Measurements from ENCODE around the gene PIP4P1.
"Not testable (repeated sequence)": the region's sequence is repeated elsewhere in the genome, so short reads cannot be mapped to it uniquely, and the experiment has no call there.

PIP4P1 gene

GRCh38 chr14:20477211-20477876 lies 16.1 kb upstream of the PIP4P1 start:
- DNase-seq, result peak in 5 of 10 donors; percentile 22 to 85 (median 42)
- intact Hi-C loops (cut with DNase I), result no loop called here

- no peak for DNase-seq
Measured at GRCh38 chr14:20476776-20477175, 15.5 kb upstream of the PIP4P1 start.

GRCh38 chr14:20472536-20473169 lies 11.4 kb upstream of the PIP4P1 start:
- intact Hi-C loops (cut with DNase I), result no loop called here

More at GRCh38 chr14:20476776-20477175, 15.5 kb upstream of the PIP4P1 start:
- intact Hi-C loops (cut with DNase I), result no loop called here

GRCh38 chr14:20470603-20470901 lies 9.3 kb upstream of the PIP4P1 start:
- no peak for DNase-seq
- intact Hi-C loops (cut with DNase I), result no loop called here

More at GRCh38 chr14:20472536-20473169, 11.4 kb upstream of the PIP4P1 start:
- no peak for DNase-seq

GRCh38 chr14:20469890-20470602 lies 8.8 kb upstream of the PIP4P1 start:
- no peak for DNase-seq
- intact Hi-C loops (cut with DNase I), result no loop called here

GRCh38 chr14:20469242-20469889 lies 8.1 kb upstream of the PIP4P1 start, which contains the start of gene PNP:
TSS of gene PNP (plus strand) at chr14:20469406. CDS start at chr14:20469525, 119 bp downstream.
- peak; percentile 70 to 98 (median 88) for DNase-seq
- intact Hi-C loops (cut with DNase I), result no loop called here

GRCh38 chr14:20468764-20469241 lies 7.6 kb upstream of the PIP4P1 start:
- intact Hi-C loops (cut with DNase I), result no loop called here
- no peak for DNase-seq

GRCh38 chr14:20460458-20461224 lies 593 bp downstream of the PIP4P1 start:
- intact Hi-C loops (cut with DNase I), result loop anchor here (5.0 kb wide), 2 partner anchors 147 to 222 kb away; partner anchors contain the start of gene RNASE4
- DNase-seq, result no peak

GRCh38 chr14:20458031-20458789 lies 3.0 kb downstream of the PIP4P1 start:
- DNase-seq, result no peak
- intact Hi-C loops (cut with DNase I), result loop anchor here (5.0 kb wide), 1 partner anchor 116 kb away; the partner anchor contains the start of gene PARP2

GRCh38 chr14:20456971-20457370 lies 4.3 kb downstream of the PIP4P1 start:
- intact Hi-C loops (cut with DNase I), result loop anchor here (5.0 kb wide), 1 partner anchor 115 kb away; the partner anchor contains the start of gene PARP2

GRCh38 chr14:20455355-20456300 lies 5.6 kb downstream of the PIP4P1 start:
- DNase-seq, result peak in 1 of 10 donors; percentile 83
- intact Hi-C loops (cut with DNase I), result loop anchor here (2.0 to 5.0 kb wide), 2 partner anchors 43 to 113 kb away; partner anchors contain the start of genes PARP2 and TEP1

More at GRCh38 chr14:20456971-20457370, 4.3 kb downstream of the PIP4P1 start:
- no peak for DNase-seq

- DNase-seq, result peak; percentile 97 to 100 (median 99)
- intact Hi-C loops (cut with DNase I), result loop anchor here (2.0 to 5.0 kb wide), 2 partner anchors 42 to 112 kb away; partner anchors contain the start of genes PARP2 and TEP1
Measured at GRCh38 chr14:20454516-20455354, 6.5 kb downstream of the PIP4P1 start, which contains the start of the genes APEX1 and OSGEP. TSS of gene APEX1 (plus strand) at chr14:20455226. CDS start at chr14:20455646, 420 bp downstream. TSS of gene OSGEP (minus strand) at chr14:20454812. CDS start at chr14:20454683, 129 bp downstream.

- intact Hi-C loops (cut with DNase I); DNase-seq: not testable (repeated sequence)
Measured at GRCh38 chr14:20452831-20453230, 8.4 kb downstream of the PIP4P1 start.

GRCh38 chr14:20446889-20447288 lies 14.3 kb downstream of the PIP4P1 start:
- DNase-seq, result no peak
- intact Hi-C loops (cut with DNase I), result no loop called here

GRCh38 chr14:20443650-20444049 lies 17.6 kb downstream of the PIP4P1 start:
- intact Hi-C loops (cut with DNase I); DNase-seq: not testable (repeated sequence)

GRCh38 chr14:20441461-20441860 lies 19.8 kb downstream of the PIP4P1 start:
- no peak for DNase-seq

GRCh38 chr14:20440882-20441281 lies 20.4 kb downstream of the PIP4P1 start:
- intact Hi-C loops (cut with DNase I), result no loop called here
- DNase-seq, result no peak

More at GRCh38 chr14:20441461-20441860, 19.8 kb downstream of the PIP4P1 start:
- intact Hi-C loops (cut with DNase I), result no loop called here
